Measurements from ENCODE around the gene PDZD7.
"Not testable (repeated sequence)": the region's sequence is repeated elsewhere in the genome, so short reads cannot be mapped to it uniquely, and the experiment has no call there.

Gene PDZD7

GRCh38 chr10:100982916-100983830 is 47.8 kb downstream of the PDZD7 start:
- no peak for DNase-seq (ENCODE audit: low read depth)

DNA sequence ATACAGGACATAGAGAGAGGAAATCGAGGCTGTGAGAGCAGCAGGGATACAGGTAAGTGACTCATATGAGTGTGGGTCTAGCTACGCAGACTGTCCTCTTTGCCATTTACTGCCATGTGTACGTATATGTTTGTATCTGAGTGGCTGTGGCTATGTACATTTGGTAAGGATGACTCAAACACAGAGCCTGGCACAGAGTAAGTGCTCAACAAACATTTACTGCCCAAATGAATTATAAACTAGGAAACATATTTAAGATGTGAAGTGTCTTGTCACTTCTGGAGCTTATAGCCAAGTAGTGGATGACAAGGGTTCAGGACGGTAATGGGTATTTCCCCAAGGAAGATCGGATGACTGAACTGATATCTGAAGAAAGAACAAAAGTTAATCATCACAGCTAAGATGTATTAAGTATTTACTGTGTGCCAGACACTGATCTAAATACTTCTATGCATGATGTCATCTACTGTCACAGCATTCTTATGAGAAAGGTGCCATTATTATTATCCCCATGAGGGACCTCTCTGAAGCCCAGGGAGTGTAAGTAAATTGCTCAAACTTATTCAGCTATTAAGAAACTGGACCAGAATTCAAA is 49.7 kb downstream of the PDZD7 start:
- DNase-seq (ENCODE audit: low read depth): no peak

GRCh38 chr10:100980711-100981110 is 50.2 kb downstream of the PDZD7 start:
- no peak for DNase-seq (ENCODE audit: low read depth)

GRCh38 chr10:100980311-100980710 is 50.6 kb downstream of the PDZD7 start:
- DNase-seq (ENCODE audit: low read depth): no peak

- DNase-seq (ENCODE audit: low read depth): no peak
These were observed 51.1 kb downstream of the PDZD7 start for GRCh38 chr10:100979791-100980272.

GRCh38 chr10:100978901-100979195 is 52.1 kb downstream of the PDZD7 start:
- no peak for DNase-seq (ENCODE audit: low read depth)

GRCh38 chr10:100978121-100978900 is 52.6 kb downstream of the PDZD7 start:
- DNase-seq (ENCODE audit: low read depth): no peak

DNA sequence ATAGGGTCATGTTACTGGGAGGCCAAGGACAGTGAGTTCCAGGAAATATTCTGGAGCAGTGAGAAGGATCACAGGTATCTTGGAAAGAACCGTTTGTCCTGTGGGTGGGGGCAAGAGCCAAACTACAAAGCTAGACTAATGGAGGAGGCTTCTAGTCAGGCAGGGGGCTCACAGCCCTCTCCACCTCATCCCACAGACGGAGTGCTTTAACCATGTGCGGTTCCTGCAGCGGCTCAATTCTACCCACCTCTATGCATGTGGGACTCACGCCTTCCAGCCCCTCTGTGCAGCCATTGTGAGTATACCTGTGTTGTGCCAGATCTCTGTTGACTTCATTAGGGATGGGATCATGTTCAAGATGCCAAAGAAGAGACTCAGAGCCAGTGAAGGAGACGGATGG is 53.5 kb downstream of the PDZD7 start:
- no peak for DNase-seq (ENCODE audit: low read depth)

- DNase-seq (ENCODE audit: low read depth): no peak
These were observed 54.0 kb downstream of the PDZD7 start for GRCh38 chr10:100976906-100977305.

DNA sequence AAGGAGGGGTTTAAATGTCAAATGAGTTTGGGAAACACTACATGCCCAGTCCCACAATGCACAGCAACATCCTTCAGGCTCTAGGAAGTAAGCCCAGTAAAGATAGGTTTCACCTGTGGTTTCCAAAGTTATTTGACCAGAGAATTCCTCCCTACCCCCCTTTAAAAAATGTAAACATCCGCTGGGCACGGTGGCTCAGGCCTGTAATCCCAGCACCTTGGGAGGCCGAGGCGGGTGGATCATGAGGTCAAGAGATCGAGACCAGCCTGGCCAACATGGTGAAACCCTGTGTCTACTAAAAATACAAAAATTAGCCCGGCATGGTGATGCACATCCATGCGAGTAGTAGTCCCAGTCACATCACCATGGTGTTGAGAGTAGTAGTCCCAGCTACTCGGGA is 55.5 kb downstream of the PDZD7 start:
- not testable (repeated sequence) for DNase-seq (ENCODE audit: low read depth)

DNA sequence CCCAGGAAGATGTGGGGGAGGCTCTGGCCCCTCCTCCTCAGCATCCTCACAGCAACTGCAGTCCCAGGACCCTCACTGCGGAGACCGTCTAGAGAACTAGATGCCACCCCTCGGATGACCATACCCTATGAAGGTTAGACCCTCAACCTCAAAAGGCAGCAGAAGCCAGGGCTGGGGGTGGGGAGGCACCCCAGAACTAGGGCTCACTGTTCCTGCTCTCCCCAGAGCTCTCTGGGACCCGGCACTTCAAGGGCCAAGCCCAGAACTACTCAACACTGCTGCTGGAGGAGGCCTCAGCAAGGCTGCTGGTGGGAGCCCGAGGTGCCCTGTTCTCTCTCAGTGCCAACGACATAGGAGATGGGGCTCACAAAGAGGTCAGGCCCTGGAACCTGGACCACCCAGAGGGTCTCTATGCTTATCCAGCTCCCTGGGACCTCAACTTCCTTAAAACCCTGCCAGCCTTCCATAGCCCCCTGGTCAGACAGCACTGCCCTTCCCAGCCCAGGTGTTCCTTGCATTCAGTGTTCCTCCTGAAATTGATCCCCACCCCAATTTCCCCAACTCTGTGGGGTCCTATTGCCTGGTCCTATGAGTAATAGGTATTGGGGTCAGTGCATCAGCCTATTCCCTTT is 57.9 kb downstream of the PDZD7 start:
- no peak for DNase-seq (ENCODE audit: low read depth)

GRCh38 chr10:100972115-100972903 is 58.6 kb downstream of the PDZD7 start:
- no peak for DNase-seq (ENCODE audit: low read depth)

DNA sequence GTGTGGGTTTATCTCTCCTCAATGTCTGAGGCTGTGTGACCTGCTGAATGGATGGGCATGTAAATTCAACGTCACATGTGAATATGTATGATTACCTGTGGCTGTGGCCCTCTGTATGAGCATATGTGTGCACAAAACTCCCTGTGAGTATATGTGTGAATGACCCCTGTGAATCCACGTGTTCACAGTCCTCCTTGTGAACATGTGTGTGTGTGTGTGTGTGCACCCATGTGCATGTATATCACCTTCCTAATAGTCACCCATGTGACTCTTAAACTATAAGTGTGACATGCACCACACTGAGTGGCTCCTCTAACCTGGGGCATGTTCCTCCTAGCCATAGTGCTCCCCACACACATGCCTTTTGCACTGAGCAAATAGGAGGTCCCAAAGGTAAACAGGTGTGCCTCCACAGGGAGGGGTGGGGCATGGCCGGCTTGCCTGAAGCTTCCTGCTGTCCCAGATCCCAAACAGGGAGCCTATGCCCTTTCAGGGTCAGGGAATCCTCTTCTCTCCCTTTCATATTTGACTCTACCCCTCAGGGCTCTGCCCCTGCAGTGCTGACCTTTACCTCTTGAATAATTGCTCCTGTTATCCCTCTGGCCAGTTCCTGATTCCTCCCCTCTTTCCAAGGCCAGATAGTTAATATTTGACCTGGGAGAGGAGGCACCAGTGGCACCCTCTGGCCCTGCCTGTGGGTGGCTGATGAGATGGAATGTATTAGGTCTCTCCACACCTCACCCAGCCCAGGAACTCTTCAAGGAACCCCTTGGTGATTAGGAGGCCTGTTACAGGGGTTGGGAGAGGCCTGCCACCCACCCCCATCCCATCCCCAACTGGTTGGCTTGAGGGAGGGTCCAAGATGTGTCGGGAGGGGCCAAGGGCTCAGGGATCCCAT is 59.8 kb downstream of the PDZD7 start:
- DNase-seq (ENCODE audit: low read depth): no peak

GRCh38 chr10:100970076-100970913 is 60.6 kb downstream of the PDZD7 start:
- no peak for DNase-seq (ENCODE audit: low read depth)

GRCh38 chr10:100969187-100970075 is 61.5 kb downstream of the PDZD7 start, which contains the start of gene SEMA4G:
TSS of gene SEMA4G (plus strand) at chr10:100969504. CDS start at chr10:100972913, 3,409 bp downstream.
- DNase-seq (ENCODE audit: low read depth): no peak

GRCh38 chr10:100968863-100969186 is 62.1 kb downstream of the PDZD7 start:
- no peak for DNase-seq (ENCODE audit: low read depth)

GRCh38 chr10:100968062-100968736 is 62.7 kb downstream of the PDZD7 start:
- DNase-seq (ENCODE audit: low read depth): no peak

GRCh38 chr10:100967332-100967731 is 63.6 kb downstream of the PDZD7 start:
- DNase-seq (ENCODE audit: low read depth): no peak
